CD4-positive, alpha-beta T cell (primary cell): ENCODE data around the gene STN1. TPM values are rescaled to one million over a fixed set of nuclear protein-coding genes. Genes with fewer than 3 reads are reported as not detected.

Experiments
- ATAC-seq: fragments of 200-7000 bp; cut with Tn5 transposase; one replicate; pipeline ENCODE4 v1.10.0; 2022; ENCODE audit warnings: mild to moderate bottlenecking; ENCODE audit not compliant: poor library complexity
- CTCF ChIA-PET: fragments of 350-600 bp; sonication (Branson Sonifier 250); formaldehyde crosslinking; loops from one replicate; lab custom pipeline; 2021; ENCODE audit warnings: antibody characterized with exemption, inconsistent platforms; lab: Charles Lee
- POLR2A ChIA-PET: fragments of 350-600 bp; sonication (Branson Sonifier 250); formaldehyde crosslinking; loops from one replicate; lab custom pipeline; 2021; ENCODE audit warnings: antibody characterized with exemption, inconsistent platforms; lab: Charles Lee
- DNase-seq, 14 experiments: peaks; one replicate each; pipeline ENCODE4 v3.0.0-alpha.2; 2013 to 2020; ENCODE audit warnings: mixed read lengths in 2 of 14
- H3K27ac ChIP-seq, 2 donors: one replicate each; pipeline versions ENCODE4 v1.5.1 to v1.7.0; 2013; ENCODE audit warnings: low read length in 2 of 2, low read depth in 1 of 2, mild to moderate bottlenecking in 1 of 2
- H3K27me3 ChIP-seq, 2 experiments: 1 replicate in 1 of 2; 2 replicates in 1 of 2; pipeline versions ENCODE4 v1.6.1 to v1.7.0; 2013; ENCODE audit warnings: low read length in 2 of 2, control low read depth in 1 of 2, mild to moderate bottlenecking in 1 of 2, moderate library complexity in 1 of 2; ENCODE audit not compliant: insufficient read depth in 2 of 2, control insufficient read depth in 1 of 2
- H3K36me3 ChIP-seq: one replicate; pipeline ENCODE4 v1.6.1; 2013; ENCODE audit warnings: low read length, control low read depth; ENCODE audit not compliant: insufficient read depth
- H3K4me1 ChIP-seq: one replicate; pipeline ENCODE4 v1.6.1; 2013; ENCODE audit warnings: low read length, control low read depth; ENCODE audit not compliant: insufficient read depth
- H3K4me3 ChIP-seq: one replicate; pipeline ENCODE4 v1.5.1; 2013; ENCODE audit warnings: mild to moderate bottlenecking, low read length, moderate library complexity
- H3K9me3 ChIP-seq, 2 experiments: 1 replicate in 1 of 2; 2 replicates in 1 of 2; pipeline versions ENCODE4 v1.6.1 to v1.7.0; 2013; ENCODE audit warnings: low read length in 2 of 2, mild to moderate bottlenecking in 2 of 2, control low read depth in 1 of 2, moderate library complexity in 1 of 2; ENCODE audit not compliant: control insufficient read depth in 1 of 2, insufficient read depth in 1 of 2
- H3K27ac Mint-ChIP-seq: one replicate; pipeline ENCODE4 v1.8.0; 2020; ENCODE audit warnings: mixed read lengths
- H3K27me3 Mint-ChIP-seq: one replicate; pipeline ENCODE4 v1.8.0; 2021; ENCODE audit warnings: mixed read lengths
- H3K36me3 Mint-ChIP-seq: one replicate; pipeline ENCODE4 v1.8.0; 2021; ENCODE audit warnings: low read depth, mixed read lengths
- H3K4me1 Mint-ChIP-seq: one replicate; pipeline ENCODE4 v1.8.0; 2021; ENCODE audit warnings: low read depth, mixed read lengths
- H3K4me3 Mint-ChIP-seq: one replicate; pipeline ENCODE4 v1.8.0; 2020; ENCODE audit warnings: mild to moderate bottlenecking, mixed read lengths
- H3K9me3 Mint-ChIP-seq: one replicate; pipeline ENCODE4 v1.8.0; 2020; ENCODE audit warnings: mixed read lengths
- CTCF ChIP-seq: fragments of 200-600 bp; IDR thresholded peaks from one replicate; pipeline ENCODE4 v1.8.0; 2022; ENCODE audit warnings: antibody characterized with exemption, mild to moderate bottlenecking
- intact Hi-C, 2 experiments: fragments of 100-400 bp; cut with DNase I in 1 of 2; cut with micrococcal nuclease in 1 of 2; formaldehyde crosslinking; loops; one replicate each; pipeline versions ENCODE4 v1.15.1 to v1.9.0; 2023 to 2025; cut with DNase I, micrococcal nuclease
- total RNA-seq, 174 experiments: library from RNA in 2 of 174; stranded (reverse) in 2 of 174; gene quantifications; one replicate each; pipeline ENCODE4 v1.2.3 and lab custom pipeline; 2021 to 2026

STN1 gene
- total RNA-seq, 2 experiments from 2014 or later: 13.0 to 13.4 TPM

- intact Hi-C loops: loop anchor here in 1 of 2 experiments (5.0 kb wide), 1 partner anchor 73 kb away; the partner anchor contains the start of gene SLK
- no peak for TF ChIP-seq CTCF
- Histone ChIP-seq H3K27ac (peak overlapping the region in 1 of 2 donors; percentile 49), H3K9me3 (no peaks in the 10 kb centered on the region), H3K36me3 (peaks cover 89% of the 10 kb centered on the region), H3K4me1 (peaks cover 37% of the 10 kb centered on the region), H3K27me3 (no peaks in the 10 kb centered on the region), H3K4me3 (no peak overlapping the region)
- Mint-ChIP-seq H3K27me3 (no peaks in the 10 kb centered on the region), H3K9me3 (no peaks in the 10 kb centered on the region), H3K27ac (peak overlapping the region; percentile 75), H3K4me1 (peaks cover 39% of the 10 kb centered on the region), H3K4me3 (no peak overlapping the region), H3K36me3 (peaks cover 98% of the 10 kb centered on the region)
- no peak for ATAC-seq
- DNase-seq: no peak
- CTCF ChIA-PET: no interaction called here
- POLR2A ChIA-PET: interaction anchor here (1.6 kb wide), 1 partner anchor 21 kb away, joined by 5 read pairs; no protein-coding TSS in a partner anchor
Measured at GRCh38 chr10:103893817-103894216, 24.2 kb downstream of the STN1 start.

GRCh38 chr10:103892181-103892580 lies 25.8 kb downstream of the STN1 start:
- H3K36me3 ChIP-seq: peaks cover 87% of the 10 kb centered on the region
- ATAC-seq: no peak
- H3K9me3 ChIP-seq: no peaks in the 10 kb centered on the region

GRCh38 chr10:103890688-103891087 lies 27.3 kb downstream of the STN1 start:
- Histone ChIP-seq H3K36me3 (peaks cover 82% of the 10 kb centered on the region), H3K4me1 (peaks cover 34% of the 10 kb centered on the region), H3K4me3 (no peak overlapping the region), H3K27ac (peak overlapping the region in 1 of 2 donors; percentile 0), H3K9me3 (no peaks in the 10 kb centered on the region), H3K27me3 (no peaks in the 10 kb centered on the region)
- no peak for DNase-seq
- POLR2A ChIA-PET: interaction anchor here (1.2 to 1.4 kb wide), 3 partner anchors 15 to 231 kb away, joined by 3 to 6 read pairs (median 5); partner anchors contain the start of gene SFR1
- TF ChIP-seq CTCF: no peak
- peaks cover 41% of the 10 kb centered on the region for H3K4me1 Mint-ChIP-seq
- H3K4me3 Mint-ChIP-seq: no peak overlapping the region
- ATAC-seq: no peak
- peak overlapping the region; percentile 33 for H3K27ac Mint-ChIP-seq
- CTCF ChIA-PET: interaction anchor here (1.1 to 2.0 kb wide), 4 partner anchors 11 to 233 kb away, joined by 3 to 8 read pairs (median 4); partner anchors contain the start of gene SFR1
- intact Hi-C loops: loop anchor here in 1 of 2 experiments (5.0 kb wide), 1 partner anchor 77 kb away; the partner anchor contains the start of gene SLK
- no peaks in the 10 kb centered on the region for H3K27me3 Mint-ChIP-seq
- no peaks in the 10 kb centered on the region for H3K9me3 Mint-ChIP-seq
- H3K36me3 Mint-ChIP-seq: peaks cover 98% of the 10 kb centered on the region

More at GRCh38 chr10:103892181-103892580, 25.8 kb downstream of the STN1 start:
- Mint-ChIP-seq H3K27me3 (no peaks in the 10 kb centered on the region), H3K4me1 (peaks cover 44% of the 10 kb centered on the region), H3K9me3 (no peaks in the 10 kb centered on the region), H3K36me3 (peaks cover 98% of the 10 kb centered on the region), H3K4me3 (no peak overlapping the region), H3K27ac (no peak overlapping the region)
- CTCF ChIA-PET: no interaction called here
- POLR2A ChIA-PET: no interaction called here
- Histone ChIP-seq H3K4me1 (peaks cover 40% of the 10 kb centered on the region), H3K27me3 (no peaks in the 10 kb centered on the region), H3K4me3 (no peak overlapping the region), H3K27ac (no peak overlapping the region)
- TF ChIP-seq CTCF: no peak
- intact Hi-C loops: loop anchor here in 1 of 2 experiments (5.0 kb wide), 1 partner anchor 75 kb away; the partner anchor contains the start of gene SLK
- DNase-seq: no peak
